ENCODE data around the gene RNF7. TPM values are rescaled to one million over a fixed set of nuclear protein-coding genes. Genes with fewer than 3 reads are reported as not detected.
A peak's percentile ranks its signal among the peaks of the same experiment; 100 is the strongest.
"Not testable (repeated sequence)": the region's sequence is repeated elsewhere in the genome, so short reads cannot be mapped to it uniquely, and the experiment has no call there.

Gene RNF7
- 75.3 and 77.7 TPM in 2 replicates for total RNA-seq (2014; rRNA removed; shearing (Covaris generic))
- polyA plus RNA-seq (2015; cell fraction: cytosol; rRNA removed): 55.3 and 60.0 TPM in 2 replicates
- 10.8 and 28.5 TPM in 2 replicates for polyA plus RNA-seq (2015; cell fraction: nucleus; rRNA removed)

- DNase-seq (ENCODE audit: low read depth, low spot score): peak; percentile 96
- in situ Hi-C loops (cut with HindIII; ENCODE audit: low pct_unique_long_range_greater_than_20kb, low sequenced_read_pairs): no loop called here
Observed at GRCh38 chr3:141738022-141738890, at the start of gene RNF7. Gene RNF7, plus strand, starts transcription at chr3:141738298. Its CDS starts 44 bp downstream, at chr3:141738342.

GRCh38 chr3:141690431-141691072 is 47.5 kb upstream of the RNF7 start:
- DNase-seq (ENCODE audit: low read depth, low spot score): no peak
- in situ Hi-C loops (cut with HindIII; ENCODE audit: low pct_unique_long_range_greater_than_20kb, low sequenced_read_pairs): no loop called here

GRCh38 chr3:141691471-141691870 is 46.6 kb upstream of the RNF7 start:
- in situ Hi-C loops (cut with HindIII; ENCODE audit: low pct_unique_long_range_greater_than_20kb, low sequenced_read_pairs); DNase-seq (ENCODE audit: low read depth, low spot score): not testable (repeated sequence)

GRCh38 chr3:141692973-141693372 is 45.1 kb upstream of the RNF7 start:
- in situ Hi-C loops (cut with HindIII; ENCODE audit: low pct_unique_long_range_greater_than_20kb, low sequenced_read_pairs): not testable (repeated sequence)

GRCh38 chr3:141699324-141699723 is 38.8 kb upstream of the RNF7 start:
- in situ Hi-C loops (cut with HindIII; ENCODE audit: low pct_unique_long_range_greater_than_20kb, low sequenced_read_pairs): no loop called here

More at GRCh38 chr3:141692973-141693372, 45.1 kb upstream of the RNF7 start:
- not testable (repeated sequence) for DNase-seq (ENCODE audit: low read depth, low spot score)

GRCh38 chr3:141699897-141700296 is 38.2 kb upstream of the RNF7 start:
- in situ Hi-C loops (cut with HindIII; ENCODE audit: low pct_unique_long_range_greater_than_20kb, low sequenced_read_pairs): no loop called here
- DNase-seq (ENCODE audit: low read depth, low spot score): no peak

More at GRCh38 chr3:141699324-141699723, 38.8 kb upstream of the RNF7 start:
- no peak for DNase-seq (ENCODE audit: low read depth, low spot score)

GRCh38 chr3:141703367-141703766 is 34.7 kb upstream of the RNF7 start:
- DNase-seq (ENCODE audit: low read depth, low spot score); in situ Hi-C loops (cut with HindIII; ENCODE audit: low pct_unique_long_range_greater_than_20kb, low sequenced_read_pairs): not testable (repeated sequence)

- DNase-seq (ENCODE audit: low read depth, low spot score): no peak
- in situ Hi-C loops (cut with HindIII; ENCODE audit: low pct_unique_long_range_greater_than_20kb, low sequenced_read_pairs): no loop called here
Observed at GRCh38 chr3:141707741-141708203, 30.3 kb upstream of the RNF7 start.

GRCh38 chr3:141708367-141708766 is 29.7 kb upstream of the RNF7 start:
- DNase-seq (ENCODE audit: low read depth, low spot score): no peak
- in situ Hi-C loops (cut with HindIII; ENCODE audit: low pct_unique_long_range_greater_than_20kb, low sequenced_read_pairs): no loop called here

GRCh38 chr3:141709126-141709770 is 28.9 kb upstream of the RNF7 start:
- DNase-seq (ENCODE audit: low read depth, low spot score): no peak
- in situ Hi-C loops (cut with HindIII; ENCODE audit: low pct_unique_long_range_greater_than_20kb, low sequenced_read_pairs): no loop called here

GRCh38 chr3:141710121-141710520 is 28.0 kb upstream of the RNF7 start:
- in situ Hi-C loops (cut with HindIII; ENCODE audit: low pct_unique_long_range_greater_than_20kb, low sequenced_read_pairs): no loop called here
- DNase-seq (ENCODE audit: low read depth, low spot score): no peak

GRCh38 chr3:141710888-141711616 is 27.0 kb upstream of the RNF7 start:
- in situ Hi-C loops (cut with HindIII; ENCODE audit: low pct_unique_long_range_greater_than_20kb, low sequenced_read_pairs): no loop called here
- DNase-seq (ENCODE audit: low read depth, low spot score): no peak

GRCh38 chr3:141714671-141715070 is 23.4 kb upstream of the RNF7 start:
- no peak for DNase-seq (ENCODE audit: low read depth, low spot score)
- in situ Hi-C loops (cut with HindIII; ENCODE audit: low pct_unique_long_range_greater_than_20kb, low sequenced_read_pairs): no loop called here

- in situ Hi-C loops (cut with HindIII; ENCODE audit: low pct_unique_long_range_greater_than_20kb, low sequenced_read_pairs): no loop called here
- peak; percentile 43 for DNase-seq (ENCODE audit: low read depth, low spot score)
Observed at GRCh38 chr3:141722081-141722480, 16.0 kb upstream of the RNF7 start.

- in situ Hi-C loops (cut with HindIII; ENCODE audit: low pct_unique_long_range_greater_than_20kb, low sequenced_read_pairs): no loop called here
- no peak for DNase-seq (ENCODE audit: low read depth, low spot score)
Observed at GRCh38 chr3:141722648-141723047, 15.4 kb upstream of the RNF7 start.

GRCh38 chr3:141723255-141723654 is 14.8 kb upstream of the RNF7 start:
- in situ Hi-C loops (cut with HindIII; ENCODE audit: low pct_unique_long_range_greater_than_20kb, low sequenced_read_pairs): no loop called here

GRCh38 chr3:141724186-141724585 is 13.9 kb upstream of the RNF7 start:
- in situ Hi-C loops (cut with HindIII; ENCODE audit: low pct_unique_long_range_greater_than_20kb, low sequenced_read_pairs): no loop called here
- DNase-seq (ENCODE audit: low read depth, low spot score): no peak

More at GRCh38 chr3:141723255-141723654, 14.8 kb upstream of the RNF7 start:
- DNase-seq (ENCODE audit: low read depth, low spot score): no peak
